Inflammatory macrophage treated with lipopolysaccharide for 4 hours (primary cell): ENCODE data around the gene ROCK2.
"Not testable (repeated sequence)": the region's sequence is repeated elsewhere in the genome, so short reads cannot be mapped to it uniquely, and the experiment has no call there.

Experiments
- DNase-seq: peaks from one replicate; pipeline ENCODE4 v3.0.0-alpha.2; 2020

Gene ROCK2

GRCh38 chr2:11168488-11168887 lies 175.9 kb downstream of the ROCK2 start:
- DNase-seq = no peak

DNA sequence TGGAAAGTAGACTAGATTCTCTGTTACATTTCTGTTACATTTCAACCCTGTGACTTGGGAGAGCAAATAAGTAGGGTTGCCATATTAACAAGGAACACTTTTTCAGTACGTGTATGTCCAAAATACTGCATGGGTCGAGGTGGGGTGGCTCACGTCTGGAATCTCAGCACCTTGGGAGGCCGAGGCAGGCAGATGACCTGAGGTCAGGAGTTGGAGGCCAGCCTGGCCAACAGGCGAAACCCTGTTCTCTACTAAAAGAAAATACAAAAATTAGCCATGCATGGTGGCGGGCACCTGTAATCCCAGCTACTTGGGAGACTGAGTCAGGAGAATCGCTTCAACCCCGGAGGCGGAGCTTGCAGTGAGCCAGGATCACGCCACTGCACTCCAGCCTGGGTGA lies 178.0 kb downstream of the ROCK2 start:
- no peak for DNase-seq

- not testable (repeated sequence) for DNase-seq
These were observed 179.4 kb downstream of the ROCK2 start for GRCh38 chr2:11165046-11165445.

GRCh38 chr2:11163439-11164317 lies 180.8 kb downstream of the ROCK2 start:
- DNase-seq = no peak

- no peak for DNase-seq
These were observed 182.7 kb downstream of the ROCK2 start for GRCh38 chr2:11161747-11162146.

DNA sequence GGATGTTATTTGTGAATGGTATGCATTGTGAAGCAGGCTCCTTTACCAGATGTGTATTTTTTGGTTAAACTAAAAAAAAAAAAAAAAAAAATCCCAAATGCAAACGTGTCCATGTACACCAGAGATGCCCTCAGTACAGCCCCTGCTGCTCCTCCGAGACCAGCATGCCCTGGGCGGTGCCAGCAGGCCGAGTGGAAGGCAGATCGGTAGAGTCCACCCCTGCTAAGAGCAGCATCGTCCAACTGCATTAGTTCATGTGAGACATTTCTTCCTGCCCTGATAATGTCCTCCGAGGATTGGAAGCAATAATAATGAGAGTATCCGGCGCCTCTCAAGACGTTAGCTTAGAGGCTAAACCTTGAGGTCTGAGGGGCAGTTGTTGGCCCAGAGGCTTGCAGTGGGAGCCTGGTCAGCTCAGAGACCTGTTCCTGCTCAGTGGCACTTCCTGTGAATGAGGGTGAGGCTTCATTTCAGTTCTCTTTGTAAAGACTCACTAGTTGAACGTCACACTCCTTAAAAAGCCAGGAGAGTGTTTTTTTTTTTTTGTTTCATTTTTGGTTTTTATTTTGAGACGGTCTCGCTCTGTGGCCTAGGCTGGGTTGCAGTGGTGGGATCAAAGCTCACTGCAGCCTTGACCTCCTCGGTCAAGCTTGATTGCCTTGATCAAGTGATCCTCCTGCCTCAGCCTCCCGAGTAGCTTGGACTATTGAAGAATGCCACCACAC lies 183.5 kb downstream of the ROCK2 start:
- DNase-seq = peak; percentile 80

- no peak for DNase-seq
These were observed 184.2 kb downstream of the ROCK2 start for GRCh38 chr2:11160256-11160655.

- no peak for DNase-seq
These were observed 184.8 kb downstream of the ROCK2 start for GRCh38 chr2:11159574-11160170.

GRCh38 chr2:11158916-11159573 lies 185.4 kb downstream of the ROCK2 start:
- no peak for DNase-seq

- no peak for DNase-seq
These were observed 186.7 kb downstream of the ROCK2 start for GRCh38 chr2:11157731-11158130.

DNA sequence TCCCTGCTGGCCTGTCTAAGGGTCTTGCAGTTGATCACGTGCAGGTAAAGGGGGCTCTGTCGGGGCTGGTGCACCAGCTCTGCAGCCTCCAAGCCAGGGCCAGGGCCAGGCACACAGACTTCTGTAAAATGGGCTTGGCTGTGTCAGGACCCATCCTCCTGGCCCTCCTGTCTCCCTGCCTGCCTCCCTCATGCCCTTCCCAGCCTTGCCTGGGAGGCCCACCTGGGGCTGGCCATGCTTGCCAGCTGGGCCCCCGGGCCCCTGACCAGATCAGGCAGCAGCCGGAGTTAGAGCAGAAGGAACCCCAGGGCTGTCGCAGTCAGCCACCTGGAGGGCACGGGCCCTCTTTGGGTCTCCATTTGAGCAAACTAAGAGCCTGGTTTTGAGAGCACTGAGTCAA lies 187.1 kb downstream of the ROCK2 start:
- no peak for DNase-seq

DNA sequence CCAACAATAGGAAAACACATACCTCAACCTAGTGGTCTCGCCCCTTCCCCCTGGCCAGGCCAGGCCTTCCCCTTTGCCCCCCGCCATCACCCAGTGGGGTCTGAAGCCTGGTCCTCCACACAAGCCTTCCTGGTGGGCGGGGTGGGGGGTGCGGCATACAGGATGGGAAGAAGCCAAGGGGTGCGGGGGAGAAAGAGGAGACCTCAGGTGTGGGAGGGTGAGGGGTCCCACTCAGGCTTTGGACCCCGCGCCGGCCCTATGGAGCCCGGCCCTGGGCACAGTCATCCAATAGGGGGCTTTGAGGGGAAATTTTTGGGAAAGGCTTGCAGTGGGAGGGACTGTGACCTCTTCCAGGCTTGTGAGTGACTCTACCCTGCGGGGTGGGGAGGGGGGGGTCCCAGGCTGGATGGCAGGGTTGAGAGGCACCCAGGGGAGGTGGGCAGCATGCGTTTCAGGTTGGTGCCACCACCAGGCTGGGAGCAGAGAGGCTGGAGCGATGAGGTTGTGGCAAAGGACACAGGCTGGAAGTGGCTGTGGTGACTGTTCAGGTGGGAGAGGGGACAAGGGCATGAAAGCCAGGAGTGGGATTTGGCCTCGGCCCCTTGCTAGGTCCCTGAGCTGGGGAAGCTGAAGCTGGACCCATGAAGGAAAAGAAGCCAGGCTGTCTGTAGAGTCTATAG lies 187.9 kb downstream of the ROCK2 start:
- no peak for DNase-seq

GRCh38 chr2:11155381-11156035 lies 188.9 kb downstream of the ROCK2 start, which contains the start of gene SLC66A3:
Gene SLC66A3 (plus strand): TSS chr2:11155467. CDS start chr2:11155547, 80 bp downstream.
- DNase-seq = peak; percentile 11

DNA sequence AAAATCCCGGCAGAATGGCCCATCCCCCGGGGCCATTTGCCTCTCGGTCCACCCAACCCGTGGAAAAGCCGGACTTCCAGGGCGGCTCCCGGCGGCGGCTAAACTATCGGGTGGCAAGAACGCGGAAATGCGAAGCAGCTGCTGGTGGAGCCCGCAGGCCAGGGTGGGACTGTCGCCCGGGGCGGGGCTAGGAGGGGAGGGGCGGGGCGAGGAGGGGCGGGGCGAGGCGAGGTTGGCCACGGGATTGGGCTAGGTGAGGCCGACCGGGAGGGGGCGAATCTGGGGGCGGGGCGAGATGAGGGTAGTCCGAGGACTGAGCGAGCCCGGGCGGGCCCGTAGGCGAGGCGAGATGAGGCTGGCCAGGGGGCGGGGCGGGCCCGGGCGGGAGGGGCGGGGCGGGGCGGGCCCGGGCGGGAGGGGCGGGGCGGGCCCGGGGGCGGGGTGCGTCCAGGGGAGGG lies 189.5 kb downstream of the ROCK2 start:
- DNase-seq = peak; percentile 98

DNA sequence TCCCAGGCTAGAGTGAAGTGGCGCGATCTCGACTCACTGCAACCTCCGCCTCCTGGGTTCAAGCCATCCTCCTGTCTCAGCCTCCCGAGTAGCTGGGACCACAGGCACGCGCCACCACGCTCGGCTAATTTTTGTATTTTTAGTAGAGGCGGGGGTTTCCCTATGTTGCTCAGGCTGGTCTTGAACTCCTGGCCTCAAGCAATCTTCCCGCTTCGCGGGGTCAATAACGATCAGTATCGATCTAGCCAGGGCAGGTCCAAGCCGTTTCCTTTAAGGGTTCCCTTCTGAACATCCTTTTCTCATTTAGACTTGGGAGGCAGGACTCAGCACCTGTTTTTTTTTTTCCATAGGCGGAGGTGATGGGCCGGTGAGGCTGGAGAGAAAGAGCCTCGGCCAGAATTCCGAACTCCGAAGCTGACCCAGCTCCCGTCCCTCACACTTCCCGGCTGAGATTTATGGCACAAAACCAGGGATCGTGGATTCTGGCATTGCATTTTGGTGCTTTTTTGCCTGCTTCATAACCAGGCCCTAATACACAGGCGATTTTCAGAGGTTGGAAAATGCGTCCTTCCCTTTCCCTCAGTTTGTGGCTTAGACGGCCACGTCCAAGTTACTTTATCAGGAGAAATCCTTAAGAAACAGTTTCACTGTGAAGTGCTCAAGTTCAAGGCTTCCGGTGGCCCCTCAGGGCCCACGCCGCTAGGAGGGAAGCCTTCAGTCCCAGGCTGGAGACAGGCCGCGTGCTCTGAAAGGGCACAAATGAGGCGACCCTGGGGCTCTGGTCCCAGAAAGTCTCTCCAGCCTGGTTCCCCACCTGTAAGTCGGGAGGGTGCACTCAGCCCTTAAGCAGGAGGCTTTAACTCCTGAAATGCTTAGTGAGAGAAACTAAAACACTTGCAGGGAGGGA lies 190.2 kb downstream of the ROCK2 start:
- DNase-seq = peak; percentile 41

- DNase-seq = no peak
These were observed 191.8 kb downstream of the ROCK2 start for GRCh38 chr2:11152591-11152990.

GRCh38 chr2:11147263-11147662 lies 197.2 kb downstream of the ROCK2 start:
- no peak for DNase-seq

DNA sequence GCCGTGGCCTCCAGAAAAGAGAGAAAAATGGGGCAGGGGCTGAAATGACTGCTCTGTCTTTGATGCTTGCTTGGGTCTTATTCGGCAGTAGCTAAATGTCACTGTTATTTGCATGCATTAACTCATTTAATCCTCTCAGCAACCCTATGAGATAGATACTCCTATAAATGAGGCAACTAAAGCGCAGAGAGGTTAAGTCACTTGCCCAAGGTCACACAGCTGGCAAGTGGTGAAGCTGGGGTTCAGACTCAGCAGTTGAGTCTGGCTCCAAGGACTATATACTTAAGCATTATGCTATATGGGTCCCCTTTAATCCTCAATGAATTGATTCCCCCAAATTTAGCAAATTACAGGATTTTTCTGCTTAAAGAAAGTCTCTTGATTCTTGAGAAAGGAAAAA lies 198.4 kb downstream of the ROCK2 start:
- DNase-seq = no peak

DNA sequence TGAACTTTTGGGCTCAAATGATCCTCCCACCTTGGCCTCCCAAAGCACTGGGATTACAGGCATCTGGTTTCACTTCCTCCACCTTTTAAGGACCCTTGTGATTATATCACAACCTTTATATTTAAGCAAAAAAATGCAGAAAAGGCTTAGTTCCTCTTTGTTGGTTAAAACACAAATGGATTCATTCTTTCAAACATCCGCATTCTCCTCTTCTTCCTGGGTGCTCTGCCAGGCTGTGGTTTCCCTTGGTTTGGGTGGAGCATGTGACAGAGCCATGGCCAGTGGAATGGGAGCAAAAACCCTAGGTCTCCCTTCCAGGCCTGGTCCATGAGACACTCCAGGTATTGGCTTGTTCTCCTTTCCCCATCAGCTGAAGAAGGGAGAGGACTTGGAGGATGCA lies 199.1 kb downstream of the ROCK2 start:
- peak; percentile 82 for DNase-seq

GRCh38 chr2:11144738-11145079 lies 199.7 kb downstream of the ROCK2 start:
- DNase-seq = no peak
